Left hindlimb (tissue), 1 donor: Measurements from ENCODE around the gene RFTN1.

ENCODE experiments used
- DNase-seq: peaks from one replicate; pipeline ENCODE4 v3.0.0-alpha.2; 2018

The RFTN1 gene

GRCh38 chr3:16295298-16295890 is 218.1 kb downstream of the RFTN1 start:
- no peak for DNase-seq

- no peak for DNase-seq
These were observed 218.7 kb downstream of the RFTN1 start for GRCh38 chr3:16294844-16295243.

- DNase-seq = no peak
These were observed 222.7 kb downstream of the RFTN1 start for GRCh38 chr3:16290827-16291196.

GRCh38 chr3:16290007-16290826 is 223.3 kb downstream of the RFTN1 start:
- DNase-seq = no peak

- DNase-seq = no peak
These were observed 224.2 kb downstream of the RFTN1 start for GRCh38 chr3:16289144-16289889.

- no peak for DNase-seq
These were observed 224.8 kb downstream of the RFTN1 start for GRCh38 chr3:16288664-16289063.

GRCh38 chr3:16286751-16287543 is 226.6 kb downstream of the RFTN1 start:
- no peak for DNase-seq

GRCh38 chr3:16286161-16286560 is 227.3 kb downstream of the RFTN1 start:
- DNase-seq = no peak

GRCh38 chr3:16284633-16285032 is 228.9 kb downstream of the RFTN1 start:
- DNase-seq = no peak

GRCh38 chr3:16280671-16281070 is 232.8 kb downstream of the RFTN1 start:
- no peak for DNase-seq

- DNase-seq = no peak
These were observed 234.3 kb downstream of the RFTN1 start for GRCh38 chr3:16279010-16279801.

- DNase-seq = no peak
These were observed 236.0 kb downstream of the RFTN1 start for GRCh38 chr3:16277471-16277870.

GRCh38 chr3:16273867-16274266 is 239.6 kb downstream of the RFTN1 start:
- DNase-seq = no peak

GRCh38 chr3:16272588-16272987 is 240.9 kb downstream of the RFTN1 start:
- DNase-seq = no peak

GRCh38 chr3:16270855-16271254 is 242.6 kb downstream of the RFTN1 start:
- no peak for DNase-seq

GRCh38 chr3:16266714-16267113 is 246.8 kb downstream of the RFTN1 start:
- DNase-seq = no peak
